NCI-H526 treated with DMSO at 0.1 percent for 48 hours (cell line): ENCODE measurements around the gene ZNF597.
A peak's percentile ranks its signal among the peaks of the same experiment; 100 is the strongest.

Experiments used
- DNase-seq: peaks from one replicate; lab custom pipeline; 2025; lab: John Stamatoyannopoulos, UW

ZNF597 gene

DNA sequence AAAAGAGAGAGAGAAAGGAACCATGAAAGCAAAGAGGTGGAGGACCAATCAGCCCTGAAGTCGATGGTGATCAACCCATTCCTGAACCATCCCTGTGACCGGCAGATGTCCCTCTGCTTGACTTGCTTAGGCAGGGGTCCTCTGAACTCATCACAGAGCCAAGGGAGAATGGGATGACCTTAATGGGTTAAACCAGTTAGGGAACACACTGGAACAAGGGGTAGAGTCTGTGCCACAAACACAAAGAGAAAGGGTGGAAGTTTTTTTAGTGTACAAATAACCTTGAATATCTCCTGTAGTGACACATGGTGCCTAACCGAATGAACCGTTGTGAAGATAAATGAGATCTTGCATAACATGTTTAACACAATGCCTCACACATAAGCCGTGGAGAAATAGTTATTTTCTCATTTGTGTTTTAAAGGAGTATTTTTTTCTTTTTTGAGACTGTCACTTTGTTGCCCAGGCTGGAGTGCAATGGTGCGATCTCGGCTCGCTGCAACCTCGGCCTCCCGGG is 11.4 kb upstream of the ZNF597 start:
- DNase-seq, result no peak

DNA sequence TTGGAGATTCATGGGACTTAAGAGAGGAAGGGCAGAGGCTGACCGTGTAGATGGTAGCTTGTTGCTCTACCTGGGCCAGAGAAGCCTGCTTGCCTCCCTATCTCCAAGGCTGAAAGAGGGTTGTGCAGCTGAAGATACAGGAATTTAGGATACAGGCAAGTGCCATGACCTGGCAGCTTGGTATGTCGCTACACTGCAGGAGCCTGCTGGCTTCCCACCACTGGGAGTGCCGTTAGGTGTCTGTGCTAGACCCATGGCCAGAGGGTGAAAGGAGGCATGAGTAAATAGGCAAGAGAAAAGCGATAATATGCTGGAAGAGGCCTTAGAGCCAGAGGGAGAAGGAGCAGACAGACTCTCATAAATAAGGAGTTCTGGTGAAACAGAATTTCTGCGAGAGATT is 10.8 kb upstream of the ZNF597 start:
- no peak for DNase-seq

DNA sequence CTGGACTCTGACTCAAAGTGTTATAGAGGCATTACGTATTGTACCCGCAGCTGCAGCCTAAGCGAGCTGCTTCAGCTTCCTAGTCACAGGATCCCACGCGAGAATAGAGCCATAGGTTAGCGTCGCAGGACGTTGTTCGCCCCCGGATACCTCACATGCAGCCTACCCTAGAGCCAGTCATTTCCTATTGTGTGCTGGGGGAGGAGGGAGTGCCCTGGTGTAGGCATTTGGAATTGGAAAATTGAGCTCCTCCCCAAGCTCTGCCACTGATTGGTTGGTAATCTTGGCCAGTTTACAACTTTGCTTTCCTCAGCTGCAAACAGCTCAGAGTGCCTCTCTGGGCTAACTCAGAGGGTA is 706 bp upstream of the ZNF597 start:
- no peak for DNase-seq

DNA sequence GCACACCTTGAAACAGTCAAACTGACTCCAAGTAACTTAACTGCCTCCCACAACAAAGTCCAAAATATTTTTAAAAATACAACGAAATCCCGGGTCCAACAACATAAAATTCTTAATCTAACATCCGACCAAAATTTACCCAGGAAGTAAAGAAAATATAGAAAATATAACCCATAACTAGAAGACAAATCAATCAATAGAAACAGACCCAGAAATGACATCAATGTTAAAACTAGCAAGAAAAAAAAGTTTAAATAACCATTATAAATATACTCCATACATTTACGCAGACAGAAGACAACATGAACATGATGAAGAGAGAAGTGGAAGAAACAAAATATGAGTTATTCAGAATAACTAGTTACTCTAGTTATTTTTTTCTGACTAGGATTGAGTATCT is 3.7 kb downstream of the ZNF597 start:
- no peak for DNase-seq

DNA sequence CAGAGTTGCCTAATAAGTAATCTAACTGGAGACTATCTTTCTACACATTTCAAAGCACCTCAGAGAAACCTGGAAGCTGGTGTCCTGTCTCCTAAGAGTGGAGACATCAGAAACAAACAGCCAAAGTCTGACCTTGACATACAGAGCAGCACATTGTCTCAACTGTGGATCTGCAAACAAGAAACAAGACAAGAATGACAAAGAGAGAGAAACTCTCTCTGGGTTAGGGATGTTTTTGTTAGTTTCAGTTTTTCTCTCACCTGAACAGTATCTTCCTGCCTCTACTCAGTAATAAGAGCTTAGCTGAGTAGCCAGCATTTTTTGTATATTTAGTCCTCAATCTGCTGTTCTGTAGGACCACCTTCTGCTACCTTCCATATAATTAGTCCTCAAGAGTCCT is 8.9 kb downstream of the ZNF597 start:
- no peak for DNase-seq

DNA sequence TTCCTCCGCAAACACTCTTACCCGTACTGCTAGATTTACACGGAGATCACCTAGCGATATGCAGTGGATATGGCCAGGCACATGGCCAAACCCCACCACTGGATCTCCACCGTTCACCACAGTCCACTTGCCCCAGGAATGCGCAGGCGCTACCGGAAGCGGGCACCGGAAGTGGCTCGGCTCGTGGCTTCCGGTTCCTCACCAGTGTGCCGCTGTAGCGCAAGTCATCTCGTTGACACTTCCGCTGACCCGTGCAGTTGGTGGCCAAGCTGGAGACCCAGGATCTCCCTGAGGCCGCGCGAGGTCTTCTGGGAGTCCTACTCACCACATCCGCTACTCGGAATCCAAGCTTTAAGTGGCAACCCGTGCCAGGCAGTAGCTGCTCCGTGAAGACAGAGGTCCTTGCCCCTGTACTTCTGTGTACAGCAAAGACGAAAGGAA is 11.5 kb downstream of the ZNF597 start:
- no peak for DNase-seq

DNA sequence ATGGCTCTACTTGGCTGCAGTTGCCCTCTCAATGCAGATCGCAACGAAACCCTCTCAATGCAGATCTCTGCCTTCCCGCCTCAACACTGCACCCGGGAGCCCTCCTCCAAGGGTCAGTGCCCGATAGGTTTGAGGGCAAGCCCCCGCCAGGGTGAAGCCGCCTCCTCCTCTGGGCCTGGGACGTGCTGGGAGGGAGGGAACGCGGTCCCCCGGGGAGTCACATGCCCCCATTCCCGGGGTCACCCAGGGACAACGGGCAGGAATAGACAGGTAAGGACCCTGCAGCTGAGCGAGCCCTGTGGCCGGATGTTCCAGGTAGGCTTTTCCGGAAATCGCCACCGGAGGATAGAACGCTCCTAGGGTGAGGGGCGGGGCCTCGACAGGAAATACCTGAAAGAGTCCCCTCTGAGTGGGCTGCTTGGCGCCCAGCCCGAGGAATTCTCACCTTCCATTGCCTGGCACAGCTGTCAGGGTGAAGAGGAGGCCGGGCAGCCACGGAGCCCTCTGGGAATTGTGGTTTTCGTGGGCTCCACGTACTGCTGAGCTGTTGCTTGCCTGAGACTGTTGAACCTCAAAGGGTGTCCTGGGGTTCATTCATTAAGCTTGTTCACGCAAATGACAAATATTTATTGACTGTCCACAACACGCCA is 29.4 kb downstream of the ZNF597 start:
- DNase-seq, result no peak

DNA sequence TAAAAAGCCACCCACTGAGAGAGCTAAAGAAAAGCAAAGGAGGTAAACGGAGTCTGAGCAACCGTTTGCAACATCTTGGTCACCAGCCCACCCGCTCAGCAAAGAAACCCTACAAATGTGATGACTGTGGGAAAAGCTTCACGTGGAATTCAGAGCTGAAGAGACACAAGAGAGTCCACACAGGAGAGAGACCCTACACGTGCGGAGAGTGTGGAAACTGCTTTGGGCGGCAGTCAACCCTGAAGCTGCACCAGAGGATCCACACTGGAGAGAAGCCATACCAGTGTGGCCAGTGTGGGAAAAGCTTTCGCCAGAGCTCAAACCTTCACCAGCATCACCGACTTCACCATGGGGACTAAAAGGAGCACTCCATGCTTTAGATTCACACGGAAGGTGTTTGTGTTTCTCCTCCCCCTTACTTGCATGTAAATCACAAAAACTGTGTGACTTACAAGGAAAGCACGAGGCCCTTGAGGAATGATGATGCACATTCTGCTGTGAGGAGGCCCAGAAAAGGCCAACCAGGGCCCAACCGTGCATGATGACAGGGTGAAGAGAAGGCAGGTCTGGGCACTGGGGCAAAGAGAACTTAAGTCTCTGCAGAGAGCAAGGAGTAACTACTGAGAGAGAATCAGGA is 34.6 kb downstream of the ZNF597 start:
- DNase-seq, result no peak

DNA sequence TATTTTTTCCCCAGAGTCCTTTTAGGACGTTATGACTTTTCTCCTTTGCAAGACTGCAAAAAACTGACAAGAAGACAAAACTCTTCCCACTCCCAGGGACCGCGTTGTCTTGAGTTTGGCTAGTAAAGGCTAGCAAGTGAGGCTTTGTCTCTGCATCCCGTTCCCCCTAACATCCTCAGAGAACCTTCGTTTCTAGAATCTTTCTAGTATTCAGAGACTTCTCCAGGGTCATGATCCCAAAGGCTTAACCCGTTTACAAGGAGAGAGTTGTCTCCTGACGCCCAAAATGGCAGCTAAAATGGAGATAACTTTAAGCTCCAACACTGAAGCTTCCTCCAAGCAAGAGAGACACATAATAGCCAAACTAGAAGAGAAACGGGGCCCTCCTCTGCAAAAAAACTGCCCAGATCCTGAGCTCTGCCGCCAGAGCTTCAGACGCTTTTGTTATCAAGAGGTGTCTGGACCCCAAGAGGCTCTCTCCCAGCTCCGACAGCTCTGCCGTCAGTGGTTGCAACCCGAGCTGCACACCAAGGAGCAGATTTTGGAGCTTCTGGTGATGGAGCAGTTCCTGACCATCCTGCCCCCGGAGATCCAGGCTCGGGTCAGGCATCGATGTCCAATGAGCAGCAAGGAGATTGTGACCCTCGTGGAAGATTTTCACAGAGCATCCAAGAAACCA is 41.4 kb downstream of the ZNF597 start:
- DNase-seq, result no peak

DNA sequence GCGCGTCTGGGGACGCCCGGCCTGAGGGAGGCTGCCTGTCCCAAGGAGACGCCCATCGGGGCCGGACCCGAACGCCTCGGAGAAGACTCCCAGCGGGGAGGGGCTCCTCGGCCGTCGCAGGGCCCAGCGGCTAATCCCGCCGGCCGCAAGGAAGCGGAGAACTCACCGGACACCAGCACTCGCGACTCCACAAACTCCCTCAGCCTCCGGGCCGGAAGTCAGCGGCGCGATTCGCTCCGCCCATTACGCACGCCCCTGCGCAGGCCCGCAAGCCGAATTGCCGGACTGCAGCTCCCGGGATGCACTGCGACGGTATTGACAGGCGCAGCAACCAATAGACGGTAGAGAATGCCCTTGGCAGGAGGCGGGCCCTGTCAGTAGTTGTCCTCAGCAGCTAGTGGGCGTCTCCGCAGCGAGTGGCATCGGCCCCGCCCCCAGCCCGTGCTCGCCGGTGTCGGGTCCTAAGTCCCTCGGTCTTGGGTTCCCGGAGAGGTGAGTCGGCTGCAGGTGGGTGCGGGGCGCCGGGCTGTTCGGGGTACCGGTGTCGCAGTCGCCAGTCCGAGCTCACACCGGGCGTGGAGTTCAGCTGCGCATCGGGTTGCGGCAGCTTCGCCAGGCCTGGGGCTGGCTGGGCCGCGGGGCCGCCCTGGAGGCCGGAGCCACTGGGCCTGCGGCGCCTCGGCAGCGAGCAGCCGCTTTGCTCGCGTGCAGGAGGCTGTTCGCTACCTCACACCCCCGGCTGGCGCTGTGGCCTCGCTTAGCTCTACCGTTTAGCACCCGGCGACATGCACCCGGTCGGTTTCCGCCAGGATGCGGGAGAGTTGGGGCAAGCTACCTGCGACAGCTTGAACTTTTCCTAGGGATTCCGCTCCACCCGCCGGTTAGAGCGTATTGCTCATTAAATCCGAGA is 42.3 kb downstream of the ZNF597 start, which contains the start of the genes ZNF174 and ZSCAN32:
TSS of gene ZNF174 (plus strand) at position 437 of the 910 bp plus-strand sequence. CDS start 790 bp downstream, outside the sequence.
TSS of gene ZSCAN32 (minus strand) at position 226 of the 910 bp plus-strand sequence. CDS start 3,447 bp downstream, outside the sequence.
- DNase-seq, result peak; percentile 93

DNA sequence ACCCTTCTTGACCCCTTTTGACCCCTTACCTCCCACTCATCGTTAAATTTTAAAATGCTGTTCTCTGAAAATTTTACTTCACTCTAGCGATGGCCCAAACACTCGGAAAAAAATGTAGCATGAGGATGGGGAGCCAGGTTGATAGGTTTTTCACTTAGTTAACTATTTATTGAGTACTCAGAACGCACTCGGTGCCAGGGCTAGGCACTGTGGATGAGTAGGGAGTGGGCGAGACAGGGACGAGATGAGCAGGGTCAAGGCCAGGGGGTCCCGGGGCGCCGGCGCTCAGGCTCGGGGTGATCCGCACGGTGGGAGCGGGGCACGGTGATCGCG is 42.9 kb downstream of the ZNF597 start:
- no peak for DNase-seq

DNA sequence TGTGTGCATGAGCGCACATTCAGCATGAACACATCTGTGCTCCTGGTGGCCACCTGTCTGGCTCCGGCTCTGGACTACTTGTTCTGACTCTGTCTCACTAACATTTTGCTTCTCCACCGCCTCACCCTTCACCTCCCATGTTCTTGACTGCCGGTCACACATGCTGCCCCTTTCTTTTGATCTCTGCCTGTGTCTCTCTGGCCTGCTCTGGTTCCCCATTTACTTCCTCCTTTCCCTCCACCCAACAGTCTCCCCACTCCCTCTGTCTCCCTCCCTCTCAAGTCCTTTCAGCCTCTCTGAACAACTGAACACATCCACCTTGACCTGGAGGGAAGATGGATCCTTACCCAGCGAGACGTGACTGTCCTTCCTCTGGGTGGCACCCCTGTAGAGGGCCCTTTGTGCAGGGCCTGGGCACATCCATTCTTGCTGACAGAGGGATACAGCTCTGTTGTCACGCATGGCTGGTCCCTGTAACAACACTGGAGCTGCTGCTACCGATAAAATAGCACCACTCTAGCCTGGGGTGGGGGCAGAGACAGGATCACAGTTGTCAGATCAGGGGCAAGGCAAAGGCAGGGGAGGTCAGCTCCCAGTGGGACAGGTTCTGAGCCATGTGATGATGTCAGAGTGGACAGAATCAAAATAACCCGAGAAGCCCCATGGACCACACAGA is 53.5 kb downstream of the ZNF597 start:
- DNase-seq, result no peak

DNA sequence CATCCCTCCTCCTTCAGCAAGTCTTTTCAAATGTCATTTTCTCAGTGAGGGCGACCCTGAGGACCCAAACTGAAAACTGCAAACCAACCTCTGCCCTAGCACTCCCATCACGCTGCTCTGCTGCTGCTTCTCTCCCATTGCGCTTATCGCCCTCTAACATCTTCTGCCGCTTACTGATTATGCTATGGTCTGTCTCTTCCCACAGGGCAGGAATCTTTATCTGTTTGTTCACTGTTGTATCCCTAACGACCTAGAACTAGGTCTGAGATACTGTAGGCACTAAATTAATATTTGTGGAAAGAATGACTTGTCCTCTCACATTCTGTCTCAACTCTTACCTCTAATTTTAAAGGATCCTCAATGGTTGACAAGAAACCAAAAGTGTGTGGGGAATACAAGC is 55.0 kb downstream of the ZNF597 start:
- no peak for DNase-seq

DNA sequence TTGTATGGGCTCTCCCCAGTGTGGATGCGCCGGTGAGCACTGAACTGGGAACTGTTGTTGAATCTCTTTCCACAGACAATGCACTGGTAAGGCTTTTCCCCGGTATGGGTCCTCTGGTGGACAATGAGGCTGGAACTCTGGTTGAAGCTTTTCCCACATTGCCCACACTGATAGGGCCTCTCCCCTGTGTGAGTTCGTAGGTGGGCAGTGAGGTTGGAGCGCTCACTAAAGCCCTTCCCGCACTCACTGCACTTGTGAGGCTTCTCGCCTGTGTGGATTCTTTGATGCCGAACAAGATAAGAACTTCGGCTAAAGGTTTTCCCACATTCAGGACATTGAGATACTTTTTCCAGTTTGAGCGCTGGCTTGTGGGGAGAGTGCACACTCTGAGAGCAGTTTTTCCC is 60.3 kb downstream of the ZNF597 start:
- DNase-seq, result no peak
